ENCODE data around the gene B3GALT6. TPM values are rescaled to one million over a fixed set of nuclear protein-coding genes. Genes with fewer than 3 reads are reported as not detected.
"Not testable (repeated sequence)": the region's sequence is repeated elsewhere in the genome, so short reads cannot be mapped to it uniquely, and the experiment has no call there.

B3GALT6 gene
- total and polyA plus RNA-seq, 9 donors, result 7.0 to 21.9 (median 15.2) TPM

DNA sequence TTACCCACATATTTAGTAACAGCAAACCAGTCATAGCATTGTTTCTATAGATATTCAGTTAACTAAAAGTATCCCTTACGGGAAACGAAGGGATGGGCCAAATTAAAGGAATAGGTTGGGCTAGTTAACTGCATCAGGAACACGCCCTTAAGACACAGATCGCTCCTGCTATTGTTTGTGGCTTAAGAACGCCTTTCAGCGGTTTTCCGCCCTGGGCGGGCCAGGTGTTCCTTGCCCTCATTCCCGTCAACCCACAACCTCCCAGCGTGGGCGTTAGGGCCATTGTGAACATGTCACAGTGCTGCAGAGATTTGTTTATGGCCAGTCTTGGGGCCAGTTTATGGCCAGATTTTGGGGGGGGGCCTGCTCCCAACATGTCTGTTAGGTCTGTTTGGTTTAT lies 40.3 kb upstream of the B3GALT6 start:
- no peak for TF ChIP-seq EP300 (IDR thresholded peaks at IDR 0.05)
- TF ChIP-seq POLR2A (IDR thresholded peaks at IDR 0.05), result no peak
- TF ChIP-seq, protein P1, sequence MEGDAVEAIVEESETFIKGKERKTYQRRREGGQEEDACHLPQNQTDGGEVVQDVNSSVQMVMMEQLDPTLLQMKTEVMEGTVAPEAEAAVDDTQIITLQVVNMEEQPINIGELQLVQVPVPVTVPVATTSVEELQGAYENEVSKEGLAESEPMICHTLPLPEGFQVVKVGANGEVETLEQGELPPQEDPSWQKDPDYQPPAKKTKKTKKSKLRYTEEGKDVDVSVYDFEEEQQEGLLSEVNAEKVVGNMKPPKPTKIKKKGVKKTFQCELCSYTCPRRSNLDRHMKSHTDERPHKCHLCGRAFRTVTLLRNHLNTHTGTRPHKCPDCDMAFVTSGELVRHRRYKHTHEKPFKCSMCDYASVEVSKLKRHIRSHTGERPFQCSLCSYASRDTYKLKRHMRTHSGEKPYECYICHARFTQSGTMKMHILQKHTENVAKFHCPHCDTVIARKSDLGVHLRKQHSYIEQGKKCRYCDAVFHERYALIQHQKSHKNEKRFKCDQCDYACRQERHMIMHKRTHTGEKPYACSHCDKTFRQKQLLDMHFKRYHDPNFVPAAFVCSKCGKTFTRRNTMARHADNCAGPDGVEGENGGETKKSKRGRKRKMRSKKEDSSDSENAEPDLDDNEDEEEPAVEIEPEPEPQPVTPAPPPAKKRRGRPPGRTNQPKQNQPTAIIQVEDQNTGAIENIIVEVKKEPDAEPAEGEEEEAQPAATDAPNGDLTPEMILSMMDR (IDR thresholded peaks at IDR 0.05), result no peak
- 73 to 89% (median 88%) methylated on average over 11 of the region's 11 CpGs for WGBS, 3 donors
- intact Hi-C loops (cut with DNase I), result no loop called here
- no peak overlapping the region for H3K27ac ChIP-seq
- peak in 1 of 5 donors; percentile 23 for DNase-seq
- H3K36me3 ChIP-seq, result no peaks in the 10 kb centered on the region
- H3K27me3 ChIP-seq, result no peaks in the 10 kb centered on the region
- H3K9me3 ChIP-seq, result peaks cover 0 to 15% of the 10 kb centered on the region in 2 donors
- H3K4me3 ChIP-seq, result no peak overlapping the region
- H3K4me1 ChIP-seq (ENCODE audit: insufficient read depth), result no peaks in the 10 kb centered on the region

DNA sequence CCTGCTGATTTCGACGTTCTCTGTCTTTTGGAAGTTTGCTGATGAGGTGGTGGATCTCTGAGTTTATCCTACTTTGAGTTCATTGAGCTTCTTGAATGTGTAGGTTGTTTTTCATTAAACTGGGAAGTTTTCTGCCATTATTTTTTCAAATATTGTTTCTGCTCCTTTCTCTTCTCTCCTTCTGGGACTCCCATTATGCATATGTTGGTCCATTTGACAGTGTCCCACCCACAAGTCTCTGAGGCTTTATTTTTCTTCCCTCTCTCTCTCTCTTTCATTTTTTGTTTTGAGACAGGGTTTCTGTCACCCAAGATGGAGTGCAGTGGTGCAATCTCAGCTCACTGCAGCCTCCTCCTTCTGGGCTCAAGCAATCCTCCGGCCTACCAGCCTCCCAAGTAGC lies 37.3 kb upstream of the B3GALT6 start:
- intact Hi-C loops (cut with DNase I), result no loop called here
- 59 to 86% (median 83%) methylated on average over 3 of the region's 3 CpGs for WGBS, 3 donors

DNA sequence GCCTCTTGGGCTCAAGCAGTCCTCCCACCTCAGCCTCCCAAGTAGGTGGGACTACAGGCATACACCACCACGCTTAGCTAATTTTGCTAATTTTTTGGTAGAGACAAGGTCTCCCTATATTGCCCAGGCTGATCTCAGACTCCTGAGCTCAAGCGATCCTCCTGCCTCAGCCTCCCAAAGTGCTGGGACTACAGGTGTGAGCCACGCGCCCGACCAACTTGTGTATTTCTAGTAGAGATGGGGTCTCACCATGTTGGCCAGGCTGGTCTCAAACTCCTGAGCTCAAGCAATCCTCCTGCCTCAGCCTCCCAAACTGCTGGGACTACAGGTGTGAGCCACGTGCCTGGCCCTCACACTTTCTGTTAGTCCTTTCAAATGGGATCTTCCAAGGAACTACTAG lies 36.3 kb upstream of the B3GALT6 start:
- H3K27ac ChIP-seq; DNase-seq; H3K4me3 ChIP-seq; H3K4me1 ChIP-seq (ENCODE audit: insufficient read depth); H3K36me3 ChIP-seq; H3K27me3 ChIP-seq; intact Hi-C loops (cut with DNase I): not testable (repeated sequence)
- H3K9me3 ChIP-seq, result peaks cover 0 to 15% of the 10 kb centered on the region in 2 donors
- 89 to 94% (median 94%) methylated on average over 6 of the region's 6 CpGs for WGBS, 3 donors

More for the DNA sequence above, 37.3 kb upstream of the B3GALT6 start:
- Histone ChIP-seq H3K4me3 (no peak overlapping the region), H3K36me3 (no peaks in the 10 kb centered on the region), H3K27me3 (no peaks in the 10 kb centered on the region), H3K27ac (no peak overlapping the region), H3K4me1 (ENCODE audit: insufficient read depth) (no peaks in the 10 kb centered on the region), H3K9me3 (peaks cover 0 to 15% of the 10 kb centered on the region in 2 donors)
- no peak for DNase-seq
- TF ChIP-seq EP300 (IDR thresholded peaks at IDR 0.05) (no peak), POLR2A (IDR thresholded peaks at IDR 0.05) (no peak)
- TF ChIP-seq, protein P1 (IDR thresholded peaks at IDR 0.05), result no peak

DNA sequence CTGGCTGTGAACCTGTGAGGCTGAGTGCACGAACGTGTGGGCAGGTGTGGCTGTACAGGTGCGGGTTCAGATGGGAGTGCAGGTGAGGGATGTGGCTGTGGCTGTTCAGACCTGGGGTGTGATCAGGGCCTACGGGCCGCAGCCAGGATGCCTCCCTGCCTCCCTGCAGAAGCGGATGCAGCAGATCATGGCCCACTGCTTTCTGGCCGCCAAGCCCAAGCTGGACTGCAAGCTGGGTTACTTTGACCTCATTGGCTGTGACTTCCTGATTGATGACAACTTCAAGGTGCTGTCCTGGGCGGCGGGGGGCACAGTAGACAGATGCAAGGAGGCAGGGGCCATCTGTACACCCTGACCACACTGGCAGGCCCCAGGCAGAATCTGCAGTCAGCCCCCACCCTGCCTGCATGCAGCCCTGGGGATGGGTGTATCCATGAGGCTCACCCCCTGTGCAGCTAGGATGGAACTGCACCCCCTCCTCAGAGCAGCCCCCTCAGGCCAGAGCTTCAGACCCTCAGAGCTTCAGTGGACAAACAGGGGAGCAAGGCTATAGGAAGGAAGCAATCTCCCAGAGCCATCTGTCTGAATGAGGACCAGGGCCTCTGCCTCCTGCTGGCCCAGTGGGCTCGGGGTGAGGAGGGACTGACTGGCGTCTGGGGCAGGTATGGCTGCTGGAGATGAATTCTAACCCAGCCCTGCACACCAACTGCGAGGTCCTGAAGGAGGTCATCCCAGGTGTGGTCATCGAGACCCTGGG lies 35.4 kb upstream of the B3GALT6 start:
- H3K9me3 ChIP-seq, result peaks cover 0 to 11% of the 10 kb centered on the region in 2 donors
- DNase-seq, result peak in 1 of 5 donors; percentile 7
- no peak for TF ChIP-seq POLR2A (IDR thresholded peaks at IDR 0.05)
- no peak for TF ChIP-seq EP300 (IDR thresholded peaks at IDR 0.05)
- TF ChIP-seq, protein P1 (IDR thresholded peaks at IDR 0.05), result no peak
- H3K36me3 ChIP-seq, result no peaks in the 10 kb centered on the region
- no peaks in the 10 kb centered on the region for H3K4me1 ChIP-seq (ENCODE audit: insufficient read depth)
- no peaks in the 10 kb centered on the region for H3K27me3 ChIP-seq
- 69 to 73% (median 70%) methylated on average over 13 of the region's 13 CpGs for WGBS, 3 donors
- H3K27ac ChIP-seq, result no peak overlapping the region
- no peak overlapping the region for H3K4me3 ChIP-seq
- intact Hi-C loops (cut with DNase I), result no loop called here

DNA sequence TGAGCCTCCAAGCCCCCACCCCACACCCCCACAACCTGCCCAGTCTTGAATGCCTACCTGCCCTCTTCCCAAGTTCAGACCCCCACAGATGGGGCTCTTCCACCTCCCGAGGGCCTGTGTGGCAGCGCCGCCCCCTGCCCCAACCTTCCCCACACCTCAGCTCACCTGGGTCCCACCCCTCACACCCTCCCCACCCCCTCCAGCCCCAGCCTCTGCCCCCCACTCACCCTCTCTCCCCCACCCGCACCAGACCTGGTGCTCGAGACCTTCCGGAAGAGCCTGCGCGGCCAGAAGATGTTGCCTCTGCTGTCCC lies 34.9 kb upstream of the B3GALT6 start:
- Histone ChIP-seq H3K4me3 (no peak overlapping the region), H3K27me3 (no peaks in the 10 kb centered on the region), H3K4me1 (ENCODE audit: insufficient read depth) (no peaks in the 10 kb centered on the region), H3K27ac (no peak overlapping the region), H3K36me3 (no peaks in the 10 kb centered on the region), H3K9me3 (peaks cover 0 to 8% of the 10 kb centered on the region in 2 donors)
- TF ChIP-seq POLR2A (IDR thresholded peaks at IDR 0.05) (no peak), EP300 (IDR thresholded peaks at IDR 0.05) (no peak)
- TF ChIP-seq, protein P1 (IDR thresholded peaks at IDR 0.05), result no peak
- intact Hi-C loops (cut with DNase I), result no loop called here
- 77 to 90% (median 80%) methylated on average over 8 of the region's 8 CpGs for WGBS, 3 donors
- peak in 1 of 5 donors; percentile 10 for DNase-seq
